HEK293 (cell line): Measurements from ENCODE around the gene LRIT3.

Experiments
- CTCF ChIA-PET: fragments of 350-600 bp; formaldehyde crosslinking; extraction: SDS; loops from one replicate; lab custom pipeline; 2021; ENCODE audit warnings: antibody characterized with exemption; lab: Yijun Ruan, JAX
- POLR2A ChIA-PET: fragments of 300-600 bp; formaldehyde crosslinking; extraction: SDS; loops from one replicate; lab custom pipeline; 2020; ENCODE audit warnings: antibody characterized with exemption, inconsistent platforms; lab: Yijun Ruan, JAX
- H3K27ac ChIP-seq: fragments of 200-500 bp; sonication (Bioruptor generic); 2 replicates; pipeline ENCODE4 v1.5.1; 2014; ENCODE audit warnings: low read depth, low read length, control low read depth, inconsistent platforms; ENCODE audit errors: extremely low read depth
- H3K36me3 ChIP-seq, 2 experiments: fragments of 200-500 bp in 1 of 2; sonication (Bioruptor generic) in 1 of 2; 1 replicate in 1 of 2; 2 replicates in 1 of 2; pipeline ENCODE4 v1.5.1; 2014 to 2017; ENCODE audit warnings: inconsistent platforms in 2 of 2, low read length in 2 of 2; ENCODE audit not compliant: control insufficient read depth in 2 of 2, insufficient read depth in 1 of 2
- H3K4me1 ChIP-seq: fragments of 200-500 bp; sonication (Bioruptor generic); 2 replicates; pipeline ENCODE4 v1.5.1; 2014; ENCODE audit warnings: mild to moderate bottlenecking, low read length, inconsistent platforms; ENCODE audit not compliant: control insufficient read depth, insufficient read depth
- H3K4me3 ChIP-seq: 2 replicates; pipeline ENCODE4 v1.5.1; 2011; ENCODE audit warnings: low read depth, mild to moderate bottlenecking, control low read depth, low read length, moderate library complexity
- H3K9me3 ChIP-seq: fragments of 200-500 bp; sonication (Bioruptor generic); 2 replicates; pipeline ENCODE4 v1.5.1; 2014; ENCODE audit warnings: low read depth, low read length, inconsistent platforms; ENCODE audit not compliant: control insufficient read depth, insufficient read depth
- BCL11A ChIP-seq: fragments of 450-650 bp; formaldehyde crosslinking; IDR thresholded peaks from 2 replicates; pipeline ENCODE4 v1.5.1; 2016; ENCODE audit warnings: low read depth, missing biosample characterization, missing genetic modification characterization
- GFI1B ChIP-seq: fragments of 450-650 bp; formaldehyde crosslinking; IDR thresholded peaks from 2 replicates; pipeline ENCODE4 v1.5.1; 2016; ENCODE audit warnings: missing biosample characterization, missing genetic modification characterization
- GLI4 ChIP-seq: fragments of 450-650 bp; formaldehyde crosslinking; IDR thresholded peaks from 2 replicates; pipeline ENCODE4 v1.5.1; 2016; ENCODE audit warnings: missing biosample characterization, missing genetic modification characterization
- GLIS1 ChIP-seq: fragments of 450-650 bp; formaldehyde crosslinking; IDR thresholded peaks from 2 replicates; pipeline ENCODE4 v1.5.1; 2016; ENCODE audit warnings: missing biosample characterization, missing genetic modification characterization
- KLF7 ChIP-seq: fragments of 450-650 bp; formaldehyde crosslinking; IDR thresholded peaks from 2 replicates; pipeline ENCODE4 v1.5.1; 2016; ENCODE audit warnings: missing biosample characterization, missing genetic modification characterization, borderline replicate concordance
- KLF8 ChIP-seq: fragments of 450-650 bp; formaldehyde crosslinking; IDR thresholded peaks from 2 replicates; pipeline ENCODE4 v1.5.1; 2016; ENCODE audit warnings: missing biosample characterization, missing genetic modification characterization
- OSR2 ChIP-seq: fragments of 450-650 bp; formaldehyde crosslinking; IDR thresholded peaks from 2 replicates; pipeline ENCODE4 v1.5.1; 2016; ENCODE audit warnings: missing biosample characterization, missing genetic modification characterization
- PRDM1 ChIP-seq: fragments of 450-650 bp; formaldehyde crosslinking; IDR thresholded peaks from 2 replicates; pipeline ENCODE4; 2016; ENCODE audit warnings: missing biosample characterization, missing genetic modification characterization
- SCRT2 ChIP-seq: fragments of 450-650 bp; formaldehyde crosslinking; IDR thresholded peaks from 2 replicates; pipeline ENCODE4 v1.5.1; 2016; ENCODE audit warnings: missing biosample characterization, missing genetic modification characterization
- SETDB1 ChIP-seq: IDR thresholded peaks from one replicate; pipeline ENCODE4 v1.6.1; 2017; ENCODE audit warnings: mild to moderate bottlenecking, low read length, moderate library complexity, mixed read lengths; ENCODE audit not compliant: insufficient read length
- ZBTB48 ChIP-seq: fragments of 450-650 bp; formaldehyde crosslinking; IDR thresholded peaks from 2 replicates; pipeline ENCODE4 v1.5.1; 2016; ENCODE audit warnings: missing biosample characterization, missing genetic modification characterization
- ZBTB7A ChIP-seq: fragments of 450-650 bp; formaldehyde crosslinking; IDR thresholded peaks from 2 replicates; pipeline ENCODE4 v1.5.1; 2016; ENCODE audit warnings: low read depth, missing biosample characterization, missing genetic modification characterization
- ZFHX2 ChIP-seq: fragments of 450-650 bp; formaldehyde crosslinking; conservative IDR thresholded peaks from 2 replicates; pipeline ENCODE4 v1.5.1; 2016; ENCODE audit warnings: missing biosample characterization, missing genetic modification characterization
- ZNF184 ChIP-seq: fragments of 450-650 bp; IDR thresholded peaks from 2 replicates; pipeline ENCODE4 v1.5.1; 2018; ENCODE audit warnings: missing biosample characterization, mild to moderate bottlenecking, missing genetic modification characterization
- ZNF211 ChIP-seq: fragments of 450-650 bp; formaldehyde crosslinking; IDR thresholded peaks from 2 replicates; pipeline ENCODE4 v1.5.1; 2016; ENCODE audit warnings: low read depth, missing biosample characterization, missing genetic modification characterization
- ZNF214 ChIP-seq: fragments of 450-650 bp; formaldehyde crosslinking; IDR thresholded peaks from 2 replicates; pipeline ENCODE4 v1.5.1; 2017; ENCODE audit warnings: missing biosample characterization, mild to moderate bottlenecking, missing genetic modification characterization, borderline replicate concordance
- ZNF223 ChIP-seq: fragments of 450-650 bp; formaldehyde crosslinking; IDR thresholded peaks from 2 replicates; pipeline ENCODE4 v1.5.1; 2016; ENCODE audit warnings: missing biosample characterization, missing genetic modification characterization
- ZNF423 ChIP-seq: fragments of 450-650 bp; formaldehyde crosslinking; IDR thresholded peaks from 2 replicates; pipeline ENCODE4 v1.5.1; 2016; ENCODE audit warnings: missing biosample characterization, missing genetic modification characterization
- ZNF514 ChIP-seq: fragments of 450-650 bp; formaldehyde crosslinking; IDR thresholded peaks from 2 replicates; pipeline ENCODE4 v1.5.1; 2016; ENCODE audit warnings: missing biosample characterization, missing genetic modification characterization
- ZNF621 ChIP-seq: fragments of 450-650 bp; formaldehyde crosslinking; IDR thresholded peaks from 2 replicates; pipeline ENCODE4 v1.5.1; 2017; ENCODE audit warnings: missing biosample characterization, missing genetic modification characterization
- ZNF629 ChIP-seq: fragments of 450-650 bp; formaldehyde crosslinking; IDR thresholded peaks from 2 replicates; pipeline ENCODE4 v1.5.1; 2017; ENCODE audit warnings: missing biosample characterization, missing genetic modification characterization
- ZNF658 ChIP-seq: fragments of 450-650 bp; formaldehyde crosslinking; IDR thresholded peaks from 2 replicates; pipeline ENCODE4; 2016; ENCODE audit warnings: missing biosample characterization, missing genetic modification characterization
- ZNF768 ChIP-seq: fragments of 450-650 bp; formaldehyde crosslinking; IDR thresholded peaks from 2 replicates; pipeline ENCODE4 v1.5.1; 2018; ENCODE audit warnings: missing biosample characterization, mild to moderate bottlenecking, missing genetic modification characterization
- ZNF843 ChIP-seq: fragments of 450-650 bp; formaldehyde crosslinking; IDR thresholded peaks from 2 replicates; pipeline ENCODE4 v1.5.1; 2016; ENCODE audit warnings: missing biosample characterization, missing genetic modification characterization
- ZXDB ChIP-seq: fragments of 450-650 bp; formaldehyde crosslinking; IDR thresholded peaks from 2 replicates; pipeline ENCODE4 v1.5.1; 2016; ENCODE audit warnings: missing biosample characterization, missing genetic modification characterization
- TF ChIP-seq, protein P1 (sequence below): fragments of 450-650 bp; formaldehyde crosslinking; IDR thresholded peaks from 2 replicates; pipeline ENCODE4 v1.5.1; 2016; ENCODE audit warnings: missing biosample characterization, missing genetic modification characterization
- TF ChIP-seq, protein P2 (sequence below): fragments of 450-650 bp; formaldehyde crosslinking; IDR thresholded peaks from 2 replicates; pipeline ENCODE4 v1.5.1; 2016; ENCODE audit warnings: missing biosample characterization, missing genetic modification characterization, borderline replicate concordance
- TF ChIP-seq, protein P3 (sequence below): fragments of 450-650 bp; formaldehyde crosslinking; conservative IDR thresholded peaks from 2 replicates; pipeline ENCODE4 v1.5.1; 2016; ENCODE audit warnings: low read depth, missing biosample characterization, missing genetic modification characterization

LRIT3 gene

DNA sequence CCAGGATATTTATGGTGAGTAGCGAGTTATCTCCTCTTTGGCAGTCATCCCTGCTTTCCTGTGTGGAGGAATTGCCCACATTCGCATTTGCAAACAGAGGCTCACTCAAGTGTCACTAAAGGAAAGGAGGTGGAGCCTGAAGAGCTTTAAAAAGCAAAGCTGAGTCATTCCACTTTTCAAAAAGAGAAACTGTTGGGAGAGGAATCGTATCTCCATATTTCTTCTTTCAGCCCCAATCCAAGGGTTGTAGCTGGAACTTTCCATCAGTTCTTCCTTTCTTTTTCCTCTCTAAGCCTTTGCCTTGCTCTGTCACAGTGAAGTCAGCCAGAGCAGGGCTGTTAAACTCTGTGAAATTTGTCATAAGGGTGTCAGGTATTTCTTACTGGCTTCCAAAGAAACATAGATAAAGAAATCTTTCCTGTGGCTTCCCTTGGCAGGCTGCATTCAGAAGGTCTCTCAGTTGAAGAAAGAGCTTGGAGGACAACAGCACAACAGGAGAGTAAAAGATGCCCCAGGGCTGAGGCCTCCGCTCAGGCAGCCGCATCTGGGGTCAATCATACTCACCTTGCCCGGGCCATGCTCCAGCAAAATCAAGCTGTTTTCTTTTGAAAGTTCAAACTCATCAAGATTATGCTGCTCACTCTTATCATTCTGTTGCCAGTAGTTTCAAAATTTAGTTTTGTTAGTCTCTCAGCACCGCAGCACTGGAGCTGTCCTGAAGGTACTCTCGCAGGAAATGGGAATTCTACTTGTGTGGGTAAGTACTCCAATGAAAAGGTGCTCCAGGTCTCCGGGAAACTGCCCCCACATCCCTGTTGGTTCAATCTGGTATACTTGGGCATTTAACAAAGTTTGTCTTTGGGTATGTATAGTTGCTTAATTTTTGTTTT lies 65.0 kb downstream of the LRIT3 start, which contains the start of gene EGF:
Gene EGF, plus strand, starts transcription at position 178 of the 890 bp plus-strand sequence. Its CDS starts 453 bp downstream, at position 631.
- Histone ChIP-seq H3K27ac (no peak within 1 kb of the TSS), H3K36me3 (no peaks in the 10 kb centered on the region), H3K4me3 (no peak within 1 kb of the TSS), H3K4me1 (no peaks in the 10 kb centered on the region), H3K9me3 (no peaks in the 10 kb centered on the region)
- ChIA-PET POLR2A (interaction anchor here (1.1 kb wide), 1 partner anchor 8 kb away, joined by 3 read pairs; no protein-coding TSS in a partner anchor), CTCF (no interaction called here)
- TF ChIP-seq ZNF514 (tag by site-specific recombination) (no peak), ZBTB7A (tag by site-specific recombination) (no peak), ZNF629 (tag by site-specific recombination) (no peak), GLIS1 (tag by site-specific recombination) (no peak), ZNF223 (tag by site-specific recombination) (no peak), ZNF211 (no peak), ZNF214 (tag by site-specific recombination) (no peak), ZNF184 (no peak), BCL11A (no peak), GFI1B (no peak), OSR2 (tag by site-specific recombination) (no peak), GLI4 (tag by site-specific recombination) (no peak), KLF8 (tag by site-specific recombination) (no peak), ZFHX2 (tag by site-specific recombination) (no peak), ZNF621 (tag by site-specific recombination) (no peak), ZNF843 (tag by site-specific recombination) (no peak)
- TF ChIP-seq, protein P1, sequence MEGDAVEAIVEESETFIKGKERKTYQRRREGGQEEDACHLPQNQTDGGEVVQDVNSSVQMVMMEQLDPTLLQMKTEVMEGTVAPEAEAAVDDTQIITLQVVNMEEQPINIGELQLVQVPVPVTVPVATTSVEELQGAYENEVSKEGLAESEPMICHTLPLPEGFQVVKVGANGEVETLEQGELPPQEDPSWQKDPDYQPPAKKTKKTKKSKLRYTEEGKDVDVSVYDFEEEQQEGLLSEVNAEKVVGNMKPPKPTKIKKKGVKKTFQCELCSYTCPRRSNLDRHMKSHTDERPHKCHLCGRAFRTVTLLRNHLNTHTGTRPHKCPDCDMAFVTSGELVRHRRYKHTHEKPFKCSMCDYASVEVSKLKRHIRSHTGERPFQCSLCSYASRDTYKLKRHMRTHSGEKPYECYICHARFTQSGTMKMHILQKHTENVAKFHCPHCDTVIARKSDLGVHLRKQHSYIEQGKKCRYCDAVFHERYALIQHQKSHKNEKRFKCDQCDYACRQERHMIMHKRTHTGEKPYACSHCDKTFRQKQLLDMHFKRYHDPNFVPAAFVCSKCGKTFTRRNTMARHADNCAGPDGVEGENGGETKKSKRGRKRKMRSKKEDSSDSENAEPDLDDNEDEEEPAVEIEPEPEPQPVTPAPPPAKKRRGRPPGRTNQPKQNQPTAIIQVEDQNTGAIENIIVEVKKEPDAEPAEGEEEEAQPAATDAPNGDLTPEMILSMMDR (tag by site-specific recombination): no peak

DNA sequence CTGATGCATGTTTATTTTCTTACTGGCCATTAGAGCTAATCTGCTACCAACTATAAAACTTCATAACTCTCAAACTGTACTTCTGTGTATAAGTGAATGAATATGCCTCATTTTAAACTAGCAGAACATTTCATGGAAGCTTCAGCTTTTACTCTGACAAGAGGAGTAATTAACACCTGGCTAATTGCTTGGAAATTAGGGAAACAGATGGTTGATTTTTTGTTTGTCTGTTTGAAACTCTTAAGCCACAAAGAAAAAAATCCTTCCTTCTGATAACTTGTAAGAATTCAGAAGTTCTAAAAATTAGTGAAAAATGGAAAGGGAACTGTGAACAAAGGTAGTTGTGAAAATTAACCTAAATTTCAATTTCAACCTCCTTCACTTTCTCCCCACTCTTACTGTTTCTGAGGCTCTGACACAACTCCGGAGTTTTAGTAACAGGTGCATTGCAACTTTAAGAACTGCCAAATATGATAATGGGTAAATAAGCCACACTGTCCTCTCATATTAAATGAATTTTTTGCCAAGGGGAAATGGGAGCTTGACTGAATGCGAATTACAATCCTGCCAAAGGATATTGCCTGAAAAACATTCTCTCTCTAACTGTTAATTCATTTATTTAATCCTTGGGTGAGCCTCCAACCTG lies 65.8 kb downstream of the LRIT3 start:
- Histone ChIP-seq H3K27ac (no peak overlapping the region), H3K4me1 (no peaks in the 10 kb centered on the region), H3K36me3 (no peaks in the 10 kb centered on the region), H3K4me3 (no peak overlapping the region), H3K9me3 (no peaks in the 10 kb centered on the region)
- ChIA-PET POLR2A (interaction anchor here (1.1 kb wide), 1 partner anchor 7 kb away, joined by 3 read pairs; no protein-coding TSS in a partner anchor), CTCF (no interaction called here)
- TF ChIP-seq SETDB1 (no peak), ZBTB48 (tag by site-specific recombination) (no peak), ZNF768 (no peak), ZXDB (tag by site-specific recombination) (no peak), SCRT2 (0 out of 2 replicates have a peak, but pooled peaks have one; percentile 26), KLF7 (tag by site-specific recombination) (no peak), ZNF658 (tag by site-specific recombination) (no peak), ZNF423 (tag by site-specific recombination) (no peak), ZNF184 (no peak), PRDM1 (tag by site-specific recombination) (0 out of 2 replicates have a peak, but pooled peaks have one; percentile 17), ZNF211 (no peak)
- TF ChIP-seq, protein P2, sequence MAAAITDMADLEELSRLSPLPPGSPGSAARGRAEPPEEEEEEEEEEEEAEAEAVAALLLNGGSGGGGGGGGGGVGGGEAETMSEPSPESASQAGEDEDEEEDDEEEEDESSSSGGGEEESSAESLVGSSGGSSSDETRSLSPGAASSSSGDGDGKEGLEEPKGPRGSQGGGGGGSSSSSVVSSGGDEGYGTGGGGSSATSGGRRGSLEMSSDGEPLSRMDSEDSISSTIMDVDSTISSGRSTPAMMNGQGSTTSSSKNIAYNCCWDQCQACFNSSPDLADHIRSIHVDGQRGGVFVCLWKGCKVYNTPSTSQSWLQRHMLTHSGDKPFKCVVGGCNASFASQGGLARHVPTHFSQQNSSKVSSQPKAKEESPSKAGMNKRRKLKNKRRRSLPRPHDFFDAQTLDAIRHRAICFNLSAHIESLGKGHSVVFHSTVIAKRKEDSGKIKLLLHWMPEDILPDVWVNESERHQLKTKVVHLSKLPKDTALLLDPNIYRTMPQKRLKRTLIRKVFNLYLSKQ (tag by site-specific recombination): no peak
- TF ChIP-seq, protein P3, sequence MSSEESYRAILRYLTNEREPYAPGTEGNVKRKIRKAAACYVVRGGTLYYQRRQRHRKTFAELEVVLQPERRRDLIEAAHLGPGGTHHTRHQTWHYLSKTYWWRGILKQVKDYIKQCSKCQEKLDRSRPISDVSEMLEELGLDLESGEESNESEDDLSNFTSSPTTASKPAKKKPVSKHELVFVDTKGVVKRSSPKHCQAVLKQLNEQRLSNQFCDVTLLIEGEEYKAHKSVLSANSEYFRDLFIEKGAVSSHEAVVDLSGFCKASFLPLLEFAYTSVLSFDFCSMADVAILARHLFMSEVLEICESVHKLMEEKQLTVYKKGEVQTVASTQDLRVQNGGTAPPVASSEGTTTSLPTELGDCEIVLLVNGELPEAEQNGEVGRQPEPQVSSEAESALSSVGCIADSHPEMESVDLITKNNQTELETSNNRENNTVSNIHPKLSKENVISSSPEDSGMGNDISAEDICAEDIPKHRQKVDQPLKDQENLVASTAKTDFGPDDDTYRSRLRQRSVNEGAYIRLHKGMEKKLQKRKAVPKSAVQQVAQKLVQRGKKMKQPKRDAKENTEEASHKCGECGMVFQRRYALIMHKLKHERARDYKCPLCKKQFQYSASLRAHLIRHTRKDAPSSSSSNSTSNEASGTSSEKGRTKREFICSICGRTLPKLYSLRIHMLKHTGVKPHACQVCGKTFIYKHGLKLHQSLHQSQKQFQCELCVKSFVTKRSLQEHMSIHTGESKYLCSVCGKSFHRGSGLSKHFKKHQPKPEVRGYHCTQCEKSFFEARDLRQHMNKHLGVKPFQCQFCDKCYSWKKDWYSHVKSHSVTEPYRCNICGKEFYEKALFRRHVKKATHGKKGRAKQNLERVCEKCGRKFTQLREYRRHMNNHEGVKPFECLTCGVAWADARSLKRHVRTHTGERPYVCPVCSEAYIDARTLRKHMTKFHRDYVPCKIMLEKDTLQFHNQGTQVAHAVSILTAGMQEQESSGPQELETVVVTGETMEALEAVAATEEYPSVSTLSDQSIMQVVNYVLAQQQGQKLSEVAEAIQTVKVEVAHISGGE (tag by site-specific recombination): no peak
